GM12891 (cell line): ENCODE results near the gene DENND5A.

Experiments used
- DNase-seq: peaks from one replicate; pipeline ENCODE4 v3.0.0; 2011; ENCODE audit warnings: low spot score; ENCODE audit not compliant: insufficient read length
- FAIRE-seq: peaks from 2 replicates; lab custom pipeline; 2011; peaks lifted over from hg19 to GRCh38; lab: Jason Lieb, UNC
- PAX5 ChIP-seq: IDR thresholded peaks from 2 replicates; pipeline ENCODE4 v1.6.1; 2011; ENCODE audit warnings: low read length, moderate library complexity, mild to moderate bottlenecking; ENCODE audit not compliant: insufficient read depth, severe bottlenecking
- POLR2A ChIP-seq: IDR thresholded peaks from 2 replicates; pipeline ENCODE4 v1.6.1; 2011; ENCODE audit warnings: low read depth, low read length, control low read depth
- POLR2AphosphoS5 ChIP-seq: IDR thresholded peaks from 2 replicates; pipeline ENCODE4 v1.6.1; 2011; ENCODE audit warnings: low read depth, low read length, control low read depth
- POU2F2 ChIP-seq: IDR thresholded peaks from 2 replicates; pipeline ENCODE4 v1.6.1; 2011; ENCODE audit warnings: low read depth, mild to moderate bottlenecking, control low read depth, low read length, moderate library complexity
- SPI1 ChIP-seq: IDR thresholded peaks from 2 replicates; pipeline ENCODE4 v1.6.1; 2011; ENCODE audit warnings: low read depth, low read length, control low read depth
- TAF1 ChIP-seq: IDR thresholded peaks from 2 replicates; pipeline ENCODE4 v1.6.1; 2011; ENCODE audit warnings: low read depth, low read length, control low read depth

DENND5A gene

GRCh38 chr11:9153651-9154050 is 111.5 kb downstream of the DENND5A start:
- no peak for FAIRE-seq
- TF ChIP-seq SPI1 (no peak), POLR2A (no peak), PAX5 (no peak), POU2F2 (no peak), POLR2AphosphoS5 (no peak), TAF1 (no peak)
- DNase-seq = no peak

GRCh38 chr11:9151631-9152030 is 113.5 kb downstream of the DENND5A start:
- FAIRE-seq = no peak
- TF ChIP-seq POLR2AphosphoS5 (no peak), POLR2A (no peak), SPI1 (no peak), PAX5 (no peak), TAF1 (no peak), POU2F2 (no peak)
- DNase-seq = no peak

DNA sequence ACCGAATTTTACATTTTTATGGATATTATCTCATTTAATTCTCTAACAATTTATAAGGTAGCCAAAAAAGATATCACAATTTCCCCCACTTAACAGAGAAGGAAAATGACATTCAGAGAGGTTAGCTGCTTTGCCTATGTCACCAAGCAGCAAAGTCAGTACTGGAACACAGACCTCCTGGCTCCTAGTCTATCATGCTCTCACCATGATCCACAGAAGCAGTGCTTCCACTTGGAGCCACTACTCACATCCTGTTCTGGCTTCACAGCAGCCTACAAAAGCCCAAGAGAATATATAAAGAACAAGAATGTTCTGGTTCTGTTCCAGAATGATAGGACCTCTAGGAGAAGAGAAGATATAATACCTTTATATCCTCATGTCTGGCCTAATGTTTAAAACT is 114.2 kb downstream of the DENND5A start:
- no peak for DNase-seq
- no peak for TF ChIP-seq POLR2AphosphoS5
- no peak for TF ChIP-seq POLR2A
- no peak for TF ChIP-seq POU2F2
- no peak for TF ChIP-seq SPI1
- no peak for TF ChIP-seq TAF1
- no peak for FAIRE-seq

DNA sequence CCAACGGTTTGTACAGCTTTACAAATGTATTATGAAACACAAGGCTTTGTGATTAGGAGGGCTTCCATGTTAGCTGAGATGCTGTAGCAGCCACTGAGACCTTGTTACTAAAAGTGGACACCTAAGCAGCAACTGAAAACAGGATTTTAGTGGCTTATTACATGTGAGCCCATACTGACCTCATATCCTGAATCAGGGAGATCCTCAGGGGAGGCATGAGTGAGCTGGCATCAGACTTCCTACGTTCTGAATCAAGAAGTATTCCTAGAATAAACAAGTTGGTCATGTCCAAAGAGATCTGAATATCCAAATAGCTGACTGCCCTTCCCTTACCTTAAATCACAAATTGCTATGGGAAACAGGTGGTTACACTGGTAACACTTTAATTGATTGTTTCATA is 114.6 kb downstream of the DENND5A start:
- DNase-seq (no peak), FAIRE-seq (no peak)

GRCh38 chr11:9148727-9149126 is 116.4 kb downstream of the DENND5A start:
- FAIRE-seq = no peak
- DNase-seq = no peak
- TF ChIP-seq PAX5 = no peak
- no peak for TF ChIP-seq TAF1
- no peak for TF ChIP-seq POLR2AphosphoS5
- TF ChIP-seq POLR2A = no peak
- TF ChIP-seq POU2F2 = no peak
- no peak for TF ChIP-seq SPI1

More for the DNA sequence above, 114.6 kb downstream of the DENND5A start:
- TF ChIP-seq POLR2A (no peak), POLR2AphosphoS5 (no peak), POU2F2 (no peak), TAF1 (no peak), PAX5 (no peak)

DNA sequence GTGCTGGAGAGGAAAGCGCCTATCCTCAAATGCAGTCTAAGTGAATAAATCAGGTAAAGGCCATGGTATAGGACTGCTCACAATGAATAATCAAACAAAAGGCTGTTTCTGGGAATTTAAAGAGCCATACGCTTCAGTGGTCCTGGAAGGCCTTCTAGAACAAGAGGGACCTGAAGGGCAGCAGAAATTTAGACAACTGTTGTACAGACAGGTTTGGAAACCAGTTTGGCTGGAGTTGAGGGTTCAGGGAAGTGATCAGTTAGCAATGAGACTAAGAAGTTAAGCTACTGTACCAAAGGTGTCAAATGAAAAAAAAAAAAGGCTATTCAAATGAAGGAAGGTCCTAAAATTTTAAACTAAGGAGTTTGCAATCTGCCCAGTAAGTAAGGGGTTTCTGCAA is 117.1 kb downstream of the DENND5A start:
- FAIRE-seq (no peak), DNase-seq (no peak)
- TF ChIP-seq PAX5 = no peak
- TF ChIP-seq SPI1 = no peak
- no peak for TF ChIP-seq POLR2A
- no peak for TF ChIP-seq POU2F2
- TF ChIP-seq POLR2AphosphoS5 = no peak
- TF ChIP-seq TAF1 = no peak

DNA sequence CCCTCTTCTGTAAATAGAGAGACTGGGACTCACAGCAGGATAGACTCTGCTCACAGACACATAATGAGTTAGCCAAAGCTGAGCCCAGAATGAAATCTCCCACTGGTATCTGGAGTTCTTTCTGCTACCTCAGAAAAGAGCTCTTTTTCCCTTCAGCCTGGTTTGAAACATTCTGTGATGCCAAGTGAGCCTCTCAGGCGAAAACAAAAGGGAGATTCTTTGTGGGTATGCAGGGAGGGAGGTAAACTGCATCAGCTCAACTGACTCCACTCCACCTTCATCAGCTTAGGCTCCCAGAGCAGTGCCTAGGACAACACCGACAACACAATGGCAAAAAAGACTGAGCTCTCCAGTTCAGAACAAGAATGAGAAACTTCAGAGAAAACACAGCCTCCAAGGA is 118.7 kb downstream of the DENND5A start:
- DNase-seq (no peak), FAIRE-seq (no peak)
- TF ChIP-seq POU2F2 = no peak
- TF ChIP-seq SPI1 = no peak
- no peak for TF ChIP-seq TAF1
- TF ChIP-seq POLR2AphosphoS5 = no peak
- TF ChIP-seq PAX5 = no peak
- no peak for TF ChIP-seq POLR2A

DNA sequence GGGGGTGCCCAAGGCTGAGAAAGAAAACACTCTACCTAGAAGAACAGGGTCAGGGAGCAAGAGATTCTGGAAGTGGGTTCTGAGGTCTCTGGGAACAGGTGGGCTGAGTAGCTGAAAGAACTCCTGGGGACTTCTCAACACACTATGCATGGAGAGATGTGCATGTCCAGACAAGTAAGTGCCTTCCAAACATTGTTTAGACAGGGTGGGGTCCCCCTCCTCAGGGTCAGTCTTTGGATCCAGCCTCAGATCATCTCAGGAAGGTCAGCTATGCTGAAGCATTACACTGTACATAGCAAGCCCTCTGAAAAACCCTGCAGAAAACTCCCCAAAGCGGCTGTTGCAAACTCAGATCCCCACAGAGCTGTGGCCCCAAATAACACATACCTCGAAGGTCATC is 119.9 kb downstream of the DENND5A start:
- TF ChIP-seq POLR2A (no peak), TAF1 (no peak), PAX5 (no peak), POU2F2 (no peak), POLR2AphosphoS5 (no peak)
- DNase-seq (no peak), FAIRE-seq (no peak)

GRCh38 chr11:9144828-9145227 is 120.3 kb downstream of the DENND5A start:
- no peak for TF ChIP-seq POLR2AphosphoS5
- no peak for TF ChIP-seq POLR2A
- no peak for TF ChIP-seq SPI1
- no peak for TF ChIP-seq TAF1
- no peak for TF ChIP-seq POU2F2
- no peak for TF ChIP-seq PAX5
- FAIRE-seq = no peak
- no peak for DNase-seq

DNA sequence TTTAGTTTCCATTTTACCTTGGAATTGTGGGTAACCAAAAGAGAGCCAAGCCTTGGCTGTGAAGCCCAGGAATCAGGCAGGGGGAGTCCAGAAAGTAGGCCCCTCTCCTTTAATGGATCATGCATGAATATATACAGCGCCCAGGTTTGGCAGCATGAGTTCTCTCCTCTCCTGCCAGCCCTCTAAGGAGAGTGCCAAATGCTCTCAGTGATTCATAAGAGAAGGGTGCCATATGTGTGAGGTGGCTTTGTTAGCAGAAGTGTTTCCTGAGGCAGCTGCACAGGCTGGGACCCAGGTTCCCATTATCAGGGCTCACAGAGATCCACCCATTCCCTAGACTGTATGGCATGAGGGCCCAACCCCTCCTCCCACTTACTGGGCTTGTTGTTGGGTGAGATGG is 121.4 kb downstream of the DENND5A start:
- no peak for TF ChIP-seq POU2F2
- TF ChIP-seq PAX5 = no peak
- TF ChIP-seq TAF1 = no peak
- no peak for TF ChIP-seq POLR2AphosphoS5
- no peak for TF ChIP-seq SPI1
- TF ChIP-seq POLR2A = no peak
- FAIRE-seq (no peak), DNase-seq (no peak)
